Endothelial cell of umbilical vein (primary cell): ENCODE data around the gene TCEA2. TPM values are rescaled to one million over a fixed set of nuclear protein-coding genes. Genes with fewer than 3 reads are reported as not detected.
A peak's percentile ranks its signal among the peaks of the same experiment; 100 is the strongest.

Experiments
- BruUV-seq: library from RNA; stranded (reverse); fragments of 400-500 nt; replicated peaks from 2 replicates; lab custom pipeline; 2021; lab: Mats Ljungman, UMichigan
- CTCF ChIA-PET: fragments of 300-600, 350-600 bp; sonication (Branson Sonifier 250); formaldehyde crosslinking; loops from one replicate; lab custom pipeline; 2021; ENCODE audit warnings: antibody characterized with exemption, inconsistent platforms; lab: Charles Lee
- POLR2A ChIA-PET: fragments of 300-600, 350-600 bp; sonication (Branson Sonifier 250); formaldehyde crosslinking; loops from one replicate; lab custom pipeline; 2021; ENCODE audit warnings: antibody characterized with exemption, inconsistent platforms; lab: Charles Lee
- DNase-seq: peaks from one replicate; pipeline ENCODE4 v3.0.0-alpha.2; 2011; ENCODE audit warnings: low read depth, low spot score
- FAIRE-seq: peaks from 2 replicates; lab custom pipeline; 2011; peaks lifted over from hg19 to GRCh38; lab: Jason Lieb, UNC
- H2AFZ ChIP-seq: 2 replicates; pipeline ENCODE4 v1.6.0; 2012; ENCODE audit warnings: low read depth, low read length, control low read depth, inconsistent platforms
- H3K27ac ChIP-seq: 2 replicates; pipeline ENCODE4 v1.5.1; 2011; ENCODE audit warnings: low read depth, mild to moderate bottlenecking, control low read depth, low read length, moderate library complexity; ENCODE audit not compliant: insufficient read depth
- H3K27me3 ChIP-seq, 2 experiments: 2 replicates each; pipeline versions ENCODE4 v1.6.0 to v1.6.1; 2011; ENCODE audit warnings: low read length in 2 of 2, mixed read lengths in 1 of 2; ENCODE audit not compliant: control insufficient read depth in 2 of 2, insufficient read depth in 2 of 2
- H3K36me3 ChIP-seq, 2 experiments: 2 replicates in 1 of 2; 3 replicates in 1 of 2; pipeline ENCODE4 v1.5.1; 2011; ENCODE audit warnings: low read length in 2 of 2, mild to moderate bottlenecking in 1 of 2, moderate library complexity in 1 of 2; ENCODE audit not compliant: control insufficient read depth in 2 of 2, insufficient read depth in 2 of 2; ENCODE audit errors: extremely low read depth in 1 of 2
- H3K4me1 ChIP-seq: 3 replicates; pipeline ENCODE4 v1.5.1; 2011; ENCODE audit warnings: mild to moderate bottlenecking, low read length; ENCODE audit not compliant: control insufficient read depth, insufficient read depth; ENCODE audit errors: extremely low read depth
- H3K4me2 ChIP-seq: 2 replicates; pipeline ENCODE4 v1.6.1; 2011; ENCODE audit warnings: low read length, control low read depth, mixed read lengths; ENCODE audit not compliant: insufficient read depth
- H3K4me3 ChIP-seq, 3 experiments: fragments of 200-600 bp in 1 of 3; sonication (generic), shearing (Covaris generic) in 1 of 3; replicated peaks in 1 of 3; 2 replicates each; pipeline ENCODE4 v1.5.1; 2011 to 2016; ENCODE audit warnings: control low read depth in 3 of 3, low read length in 3 of 3, mild to moderate bottlenecking in 2 of 3, inconsistent platforms in 1 of 3, low read depth in 1 of 3, moderate library complexity in 1 of 3; ENCODE audit not compliant: insufficient read depth in 1 of 3
- H3K79me2 ChIP-seq: 2 replicates; pipeline ENCODE4 v1.6.0; 2012; ENCODE audit warnings: low read length, inconsistent platforms; ENCODE audit not compliant: control insufficient read depth, insufficient read depth
- H3K9ac ChIP-seq: replicated peaks from 2 replicates; pipeline ENCODE3; 2011; ENCODE audit warnings: low read length, control low read depth; ENCODE audit not compliant: insufficient read depth; ENCODE audit errors: extremely low read depth
- H3K9me1 ChIP-seq: replicated peaks from 3 replicates; pipeline ENCODE4 v1.6.0; 2011; ENCODE audit warnings: mild to moderate bottlenecking, low read length; ENCODE audit not compliant: control insufficient read depth, insufficient read depth; ENCODE audit errors: extremely low read depth
- H3K9me3 ChIP-seq: replicated peaks from 2 replicates; pipeline ENCODE4 v1.5.1; 2012; ENCODE audit warnings: low read length, inconsistent platforms; ENCODE audit not compliant: control insufficient read depth, insufficient read depth
- H4K20me1 ChIP-seq: replicated peaks from 2 replicates; pipeline ENCODE3; 2011; ENCODE audit warnings: mild to moderate bottlenecking, low read length; ENCODE audit not compliant: control insufficient read depth, insufficient read depth; ENCODE audit errors: extremely low read depth
- EZH2 ChIP-seq: IDR thresholded peaks from 2 replicates; pipeline ENCODE4 v1.6.1; 2012; ENCODE audit warnings: borderline replicate concordance, low read depth, mild to moderate bottlenecking, moderate library complexity, low read length, inconsistent platforms; ENCODE audit not compliant: severe bottlenecking
- FOS ChIP-seq: IDR thresholded peaks from 2 replicates; pipeline ENCODE4 v1.6.1; 2011; ENCODE audit warnings: mild to moderate bottlenecking, low read length, moderate library complexity, borderline replicate concordance; ENCODE audit not compliant: insufficient read depth
- GATA2 ChIP-seq: IDR thresholded peaks from 2 replicates; pipeline ENCODE4 v1.7.0; 2011; ENCODE audit warnings: low read depth, mild to moderate bottlenecking, moderate library complexity, mixed read lengths, low read length; ENCODE audit not compliant: insufficient read length, insufficient read depth
- JUN ChIP-seq: IDR thresholded peaks from 2 replicates; pipeline ENCODE4 v1.6.1; 2011; ENCODE audit warnings: borderline replicate concordance, low read depth; ENCODE audit not compliant: insufficient read length, insufficient read depth
- MYC ChIP-seq: IDR thresholded peaks from one replicate; pipeline ENCODE4 v1.6.1; 2011; ENCODE audit warnings: mild to moderate bottlenecking, low read depth, low read length
- POLR2A ChIP-seq: IDR thresholded peaks from 2 replicates; pipeline ENCODE4 v1.6.1; 2012; ENCODE audit warnings: low read depth, mild to moderate bottlenecking, control low read depth, low read length
- POLR2AphosphoS5 ChIP-seq: IDR thresholded peaks from 2 replicates; pipeline ENCODE4 v1.6.1; 2012; ENCODE audit warnings: low read depth, mild to moderate bottlenecking, control low read depth, low read length, moderate library complexity; ENCODE audit not compliant: insufficient read depth
- dilution Hi-C: fragments of 300-500 bp; cut with MboI; formaldehyde crosslinking; loops from one replicate; pipeline ENCODE4 v1.15.0; 2019; ENCODE audit warnings: low sequenced_read_pairs; ENCODE audit not compliant: extremely low pct_ligation_motif_present
- intact Hi-C: fragments of 100-400 bp; cut with micrococcal nuclease; formaldehyde crosslinking; loops from one replicate; pipeline ENCODE4 v1.10.0; 2022
- polyA plus RNA-seq, 4 experiments: library from polyadenylated mRNA; depleted of rRNA in 3 of 4; stranded (reverse) in 3 of 4; unstranded in 1 of 4; fragments of >200 nt; gene quantifications; 2 replicates each; pipeline versions ENCODE4 v1.2.1 to v1.2.3, GENCODE V29; 2011 to 2012; ENCODE audit warnings: missing spikeins in 1 of 4
- total RNA-seq: library from RNA; stranded (reverse); gene quantifications from 2 replicates; pipeline ENCODE4 v1.2.3, GENCODE V29; 2021
- TF ChIP-seq, protein P1 (sequence below), 2 donors: IDR thresholded peaks; 1 replicate in 1 of 2; 2 replicates in 1 of 2; pipeline ENCODE4 v1.5.1; 2011; ENCODE audit warnings: low read length in 2 of 2, mild to moderate bottlenecking in 2 of 2, moderate library complexity in 2 of 2, control low read depth in 1 of 2, inconsistent platforms in 1 of 2, low read depth in 1 of 2; ENCODE audit not compliant: insufficient read depth in 1 of 2; ENCODE audit errors: extremely low read depth in 1 of 2
- TF ChIP-seq, protein P2 (sequence below): IDR thresholded peaks from 2 replicates; pipeline ENCODE4 v1.6.1; 2011; ENCODE audit not compliant: insufficient read depth, insufficient read length

The TCEA2 gene
- total and polyA plus RNA-seq, 2 donors (not counting 3 experiments of a cell fraction or from before 2014, with no cell fraction given): 53.1 to 65.5 TPM

DNA sequence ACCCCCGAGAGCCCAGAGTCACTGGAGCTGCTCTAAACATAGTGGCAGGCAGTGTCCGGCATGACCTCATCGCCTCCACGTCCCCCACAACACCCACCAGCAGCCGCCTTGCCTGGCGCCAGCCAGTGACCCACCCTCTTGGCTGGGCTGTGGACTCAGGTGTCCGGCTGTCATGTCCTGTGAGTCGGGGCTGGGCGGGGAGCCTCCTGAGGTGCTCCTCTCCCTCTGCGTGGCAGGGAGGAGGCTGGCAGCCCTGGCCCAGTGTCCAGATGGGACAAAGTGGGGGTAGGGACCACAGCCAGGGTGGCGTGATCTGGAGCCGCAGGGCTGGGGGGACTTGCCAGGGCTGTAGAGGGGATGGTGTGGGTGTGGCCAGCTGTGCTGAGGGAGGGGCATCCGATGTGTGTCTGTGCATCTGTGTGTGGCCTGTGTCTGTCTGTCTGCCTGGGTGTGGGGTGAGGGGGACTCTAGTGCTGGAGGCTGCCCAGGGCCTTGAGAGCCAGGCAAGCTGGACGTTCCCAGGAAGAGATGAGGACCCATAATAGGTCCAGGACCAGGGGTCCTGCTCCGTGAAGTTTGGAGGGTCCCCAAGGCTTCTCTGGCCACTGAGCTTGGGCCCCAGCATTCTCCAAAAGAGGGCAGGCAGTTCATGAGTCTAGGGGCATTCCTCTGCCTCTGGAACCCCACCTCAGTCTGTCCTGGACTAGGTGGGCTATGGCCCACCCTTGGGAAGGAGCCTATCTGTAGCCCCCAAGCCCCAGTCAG lies 11.3 kb upstream of the TCEA2 start:
- Histone ChIP-seq H3K27ac (peak overlapping the region; percentile 26), H3K4me2 (no peak overlapping the region), H3K4me1 (peaks cover 76% of the 10 kb centered on the region), H3K9me3 (no peaks in the 10 kb centered on the region), H2AFZ (peak overlapping the region; percentile 49), H3K9ac (no peak overlapping the region), H3K27me3 (no peaks in the 10 kb centered on the region), H4K20me1 (peaks cover 3% of the 10 kb centered on the region), H3K79me2 (peaks cover 19% of the 10 kb centered on the region), H3K36me3 (peaks cover 9 to 13% of the 10 kb centered on the region in 2 experiments), H3K4me3 (no peak overlapping the region), H3K9me1 (no peaks in the 10 kb centered on the region)
- FAIRE-seq (no peak), DNase-seq (peak; percentile 31)
- TF ChIP-seq POLR2AphosphoS5 (no peak), EZH2 (no peak), GATA2 (no peak), POLR2A (no peak), FOS (no peak), JUN (no peak), MYC (no peak)
- TF ChIP-seq, protein P1, sequence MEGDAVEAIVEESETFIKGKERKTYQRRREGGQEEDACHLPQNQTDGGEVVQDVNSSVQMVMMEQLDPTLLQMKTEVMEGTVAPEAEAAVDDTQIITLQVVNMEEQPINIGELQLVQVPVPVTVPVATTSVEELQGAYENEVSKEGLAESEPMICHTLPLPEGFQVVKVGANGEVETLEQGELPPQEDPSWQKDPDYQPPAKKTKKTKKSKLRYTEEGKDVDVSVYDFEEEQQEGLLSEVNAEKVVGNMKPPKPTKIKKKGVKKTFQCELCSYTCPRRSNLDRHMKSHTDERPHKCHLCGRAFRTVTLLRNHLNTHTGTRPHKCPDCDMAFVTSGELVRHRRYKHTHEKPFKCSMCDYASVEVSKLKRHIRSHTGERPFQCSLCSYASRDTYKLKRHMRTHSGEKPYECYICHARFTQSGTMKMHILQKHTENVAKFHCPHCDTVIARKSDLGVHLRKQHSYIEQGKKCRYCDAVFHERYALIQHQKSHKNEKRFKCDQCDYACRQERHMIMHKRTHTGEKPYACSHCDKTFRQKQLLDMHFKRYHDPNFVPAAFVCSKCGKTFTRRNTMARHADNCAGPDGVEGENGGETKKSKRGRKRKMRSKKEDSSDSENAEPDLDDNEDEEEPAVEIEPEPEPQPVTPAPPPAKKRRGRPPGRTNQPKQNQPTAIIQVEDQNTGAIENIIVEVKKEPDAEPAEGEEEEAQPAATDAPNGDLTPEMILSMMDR (IDR thresholded peaks at IDR 0.05; ENCODE audit: extremely low read depth in 1 of 2, insufficient read depth in 1 of 2, low read depth in 1 of 2, low read length in 2 of 2): no peak
- TF ChIP-seq, protein P2, sequence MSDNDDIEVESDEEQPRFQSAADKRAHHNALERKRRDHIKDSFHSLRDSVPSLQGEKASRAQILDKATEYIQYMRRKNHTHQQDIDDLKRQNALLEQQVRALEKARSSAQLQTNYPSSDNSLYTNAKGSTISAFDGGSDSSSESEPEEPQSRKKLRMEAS: no peak
- intact Hi-C loops (loop anchor here (10.0 kb wide), 1 partner anchor 157 kb away; the partner anchor contains the start of gene DNAJC5), dilution Hi-C loops (no loop called here)
- no TSS peak for BruUV-seq
- POLR2A ChIA-PET: no interaction called here
- CTCF ChIA-PET: interaction anchor here (0.6 to 15.2 kb wide), 4 partner anchors 13 to 72 kb away, joined by 3 to 412 read pairs (median 4); partner anchors contain the start of genes C20orf204 and RGS19
